PC-9 (cell line): ENCODE data around the gene CLIC1. TPM values are rescaled to one million over a fixed set of nuclear protein-coding genes. Genes with fewer than 3 reads are reported as not detected.

Experiments
- BruUV-seq: library from RNA; stranded (reverse); fragments of 400-500 nt; replicated peaks from 2 replicates; lab custom pipeline; 2021; lab: Mats Ljungman, UMichigan
- CTCF ChIA-PET: fragments of 300-600 bp; sonication (Branson Sonifier 250); formaldehyde crosslinking; loops from one replicate; lab custom pipeline; 2022; ENCODE audit warnings: antibody characterized with exemption; lab: Charles Lee
- POLR2A ChIA-PET: fragments of 300-600 bp; sonication (Branson Sonifier 250); formaldehyde crosslinking; loops from one replicate; lab custom pipeline; 2022; ENCODE audit warnings: antibody characterized with exemption; ENCODE audit not compliant: unreplicated experiment; lab: Charles Lee
- DNase-seq, 2 experiments: peaks; one replicate each; pipeline versions ENCODE4 v3.0.0 to v3.0.0-alpha.2; 2015 to 2022; ENCODE audit warnings: mixed read lengths in 1 of 2
- H2AFZ ChIP-seq: fragments of 200-600 bp; sonication (generic); 2 replicates; pipeline ENCODE4 v1.8.1; 2017; ENCODE audit warnings: antibody characterized with exemption
- H3F3A ChIP-seq: fragments of 200-600 bp; sonication (generic); 2 replicates; pipeline ENCODE4 v1.8.1; 2017; ENCODE audit warnings: antibody characterized with exemption, mild to moderate bottlenecking, low read depth; ENCODE audit not compliant: insufficient read depth
- H3K27ac ChIP-seq: fragments of 200-600 bp; sonication (generic); 2 replicates; pipeline ENCODE4 v1.6.1; 2016; ENCODE audit warnings: mixed run types
- H3K27me3 ChIP-seq: fragments of 200-600 bp; sonication (generic); 2 replicates; pipeline ENCODE4 v1.6.1; 2016; ENCODE audit warnings: low read depth, mixed run types; ENCODE audit not compliant: insufficient read depth
- H3K36me3 ChIP-seq: fragments of 200-600 bp; sonication (generic); 2 replicates; pipeline ENCODE4 v1.6.1; 2016; ENCODE audit warnings: low read depth, mixed run types
- H3K4me1 ChIP-seq: fragments of 200-600 bp; sonication (generic); replicated peaks from 2 replicates; pipeline ENCODE4 v1.6.1; 2016; ENCODE audit warnings: mixed run types; ENCODE audit not compliant: insufficient read depth
- H3K4me2 ChIP-seq: fragments of 200-600 bp; sonication (generic); 2 replicates; pipeline ENCODE4 v1.6.1; 2017; ENCODE audit warnings: mixed run types
- H3K4me3 ChIP-seq: fragments of 200-600 bp; sonication (generic); 2 replicates; pipeline ENCODE4 v1.6.1; 2016; ENCODE audit warnings: mixed run types
- H3K79me2 ChIP-seq: fragments of 200-600 bp; sonication (generic); 2 replicates; pipeline ENCODE4 v1.6.1; 2017; ENCODE audit warnings: low read depth, mixed run types
- H3K9me2 ChIP-seq: fragments of 200-600 bp; sonication (generic); 2 replicates; pipeline ENCODE4 v1.8.1; 2017; ENCODE audit warnings: mild to moderate bottlenecking; ENCODE audit not compliant: insufficient read depth
- H3K9me3 ChIP-seq: fragments of 200-600 bp; sonication (generic); 2 replicates; pipeline ENCODE4 v1.8.1; 2016; ENCODE audit warnings: low read depth; ENCODE audit not compliant: insufficient read depth
- H4K20me1 ChIP-seq: fragments of 200-600 bp; sonication (generic); 2 replicates; pipeline ENCODE4 v1.8.1; 2017; ENCODE audit not compliant: insufficient read depth
- EZH2 ChIP-seq: fragments of 200-600 bp; sonication (generic); IDR thresholded peaks from 2 replicates; pipeline ENCODE4 v1.8.0; 2017; ENCODE audit warnings: antibody characterized with exemption, low read depth
- intact Hi-C: fragments of 100-400 bp; cut with micrococcal nuclease; formaldehyde crosslinking; loops from one replicate; pipeline ENCODE4 v1.10.0; 2022; ENCODE audit not compliant: unreplicated experiment
- total RNA-seq: library from RNA; stranded (reverse); gene quantifications from 2 replicates; pipeline ENCODE4 v1.2.3, GENCODE V29; 2021
- TF ChIP-seq, protein P1 (sequence below): fragments of 200-600 bp; sonication (generic); conservative IDR thresholded peaks from 2 replicates; pipeline ENCODE4 v1.6.1; 2017; ENCODE audit warnings: mixed run types, antibody characterized with exemption, mild to moderate bottlenecking, moderate library complexity

CLIC1 gene
- total RNA-seq, 1 experiment from 2014 or later = 599 TPM

DNA sequence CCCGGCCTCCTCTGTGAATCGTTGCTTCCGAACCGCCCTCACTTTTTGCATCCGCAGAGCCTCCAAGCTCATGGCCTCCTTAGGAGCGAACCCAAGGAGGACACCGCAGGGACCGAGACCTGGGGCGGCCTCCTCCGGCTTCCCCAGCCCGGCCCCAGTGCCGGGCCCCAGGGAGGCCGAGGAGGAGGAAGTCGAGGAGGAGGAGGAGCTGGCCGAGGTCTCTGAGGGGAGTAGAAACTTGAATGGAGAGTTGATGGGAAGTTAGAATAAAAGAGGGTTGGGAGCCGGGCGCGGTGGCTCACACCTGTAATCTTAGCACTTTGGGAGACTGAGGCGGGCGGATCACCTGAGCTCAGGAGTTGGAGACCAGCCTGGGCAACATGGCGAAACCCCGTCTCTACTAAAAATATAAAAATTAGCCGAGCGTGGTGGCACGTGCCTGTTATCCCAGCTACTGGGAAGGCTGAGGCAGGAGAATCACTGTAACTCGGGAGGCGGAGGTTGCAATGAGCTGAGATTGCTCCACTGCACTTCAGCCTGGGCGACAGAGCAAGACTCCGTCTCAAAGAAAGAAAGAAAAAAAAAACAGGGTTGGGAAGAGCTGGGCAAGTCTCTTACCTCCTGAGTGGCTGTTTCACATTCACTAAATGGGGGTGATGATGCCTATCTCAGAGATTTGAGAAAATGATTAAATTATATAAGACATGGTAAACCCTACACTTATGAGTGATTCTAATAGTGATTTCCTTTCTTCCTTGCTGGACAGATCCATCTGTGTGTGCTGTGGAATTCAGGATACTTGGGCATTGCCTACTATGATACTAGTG lies 4.3 kb upstream of the CLIC1 start:
- ChIA-PET CTCF (interaction anchor here (0.5 to 1.0 kb wide), 4 partner anchors 29 to 116 kb away, joined by 3 to 7 read pairs (median 5); no protein-coding TSS in a partner anchor), POLR2A (interaction anchor here (0.6 to 0.8 kb wide), 4 partner anchors 122 to 472 kb away, joined by 4 to 6 read pairs (median 4); partner anchors contain the start of gene NEU1)
- Histone ChIP-seq H2AFZ (peak overlapping the region; percentile 89), H3K27me3 (no peaks in the 10 kb centered on the region), H3K79me2 (peaks cover 21% of the 10 kb centered on the region), H3K4me3 (peak overlapping the region; percentile 69), H3K9me3 (no peaks in the 10 kb centered on the region), H3K4me2 (peak overlapping the region; percentile 83), H3K27ac (peak overlapping the region; percentile 14; the same call in 1 of the 2 replicates), H3K36me3 (peaks cover 12% of the 10 kb centered on the region; the same call in 1 of the 2 replicates), H3F3A (peaks cover 28% of the 10 kb centered on the region), H4K20me1 (no peaks in the 10 kb centered on the region), H3K4me1 (peaks cover 33% of the 10 kb centered on the region), H3K9me2 (no peaks in the 10 kb centered on the region)
- TF ChIP-seq, protein P1, sequence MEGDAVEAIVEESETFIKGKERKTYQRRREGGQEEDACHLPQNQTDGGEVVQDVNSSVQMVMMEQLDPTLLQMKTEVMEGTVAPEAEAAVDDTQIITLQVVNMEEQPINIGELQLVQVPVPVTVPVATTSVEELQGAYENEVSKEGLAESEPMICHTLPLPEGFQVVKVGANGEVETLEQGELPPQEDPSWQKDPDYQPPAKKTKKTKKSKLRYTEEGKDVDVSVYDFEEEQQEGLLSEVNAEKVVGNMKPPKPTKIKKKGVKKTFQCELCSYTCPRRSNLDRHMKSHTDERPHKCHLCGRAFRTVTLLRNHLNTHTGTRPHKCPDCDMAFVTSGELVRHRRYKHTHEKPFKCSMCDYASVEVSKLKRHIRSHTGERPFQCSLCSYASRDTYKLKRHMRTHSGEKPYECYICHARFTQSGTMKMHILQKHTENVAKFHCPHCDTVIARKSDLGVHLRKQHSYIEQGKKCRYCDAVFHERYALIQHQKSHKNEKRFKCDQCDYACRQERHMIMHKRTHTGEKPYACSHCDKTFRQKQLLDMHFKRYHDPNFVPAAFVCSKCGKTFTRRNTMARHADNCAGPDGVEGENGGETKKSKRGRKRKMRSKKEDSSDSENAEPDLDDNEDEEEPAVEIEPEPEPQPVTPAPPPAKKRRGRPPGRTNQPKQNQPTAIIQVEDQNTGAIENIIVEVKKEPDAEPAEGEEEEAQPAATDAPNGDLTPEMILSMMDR = no peak
- no peak for TF ChIP-seq EZH2
- intact Hi-C loops = no loop called here
- BruUV-seq = TSS peak; percentile 20
- DNase-seq = peak in 1 of 2 experiments; percentile 29

DNA sequence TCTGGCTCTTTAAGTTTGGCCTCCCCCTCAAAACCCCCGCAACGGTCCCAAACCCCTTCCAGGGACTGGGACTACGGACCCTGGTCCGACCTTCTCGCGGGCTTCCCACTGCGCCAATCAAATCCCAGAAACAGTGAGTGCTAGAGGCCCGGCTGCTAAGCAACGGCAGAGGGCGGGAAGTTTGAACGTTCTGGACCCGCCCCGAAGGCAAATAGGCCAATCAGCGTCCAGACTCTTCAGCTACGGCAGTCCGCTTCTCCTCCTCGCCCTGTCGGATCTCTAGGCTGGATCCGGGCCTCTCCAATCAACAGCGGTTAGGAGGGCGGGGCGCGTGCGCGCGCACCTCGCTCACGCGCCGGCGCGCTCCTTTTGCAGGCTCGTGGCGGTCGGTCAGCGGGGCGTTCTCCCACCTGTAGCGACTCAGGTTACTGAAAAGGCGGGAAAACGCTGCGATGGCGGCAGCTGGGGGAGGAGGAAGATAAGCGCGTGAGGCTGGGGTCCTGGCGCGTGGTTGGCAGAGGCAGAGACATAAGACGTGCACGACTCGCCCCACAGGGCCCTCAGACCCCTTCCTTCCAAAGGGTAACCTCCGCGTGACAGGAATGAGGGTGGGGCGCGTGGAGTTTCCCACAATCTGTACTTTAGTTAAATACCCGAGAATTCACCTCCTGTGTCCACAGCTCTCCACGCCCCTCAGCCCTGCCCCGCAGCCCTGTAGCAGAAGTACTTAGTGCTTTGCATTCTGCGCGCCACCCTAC lies 3.5 kb upstream of the CLIC1 start, which contains the start of gene MSH5:
TSS of gene MSH5 (plus strand) at position 367 of the 758 bp plus-strand sequence. CDS start 462 bp downstream, outside the sequence.
- CTCF ChIA-PET = interaction anchor here (0.5 to 0.9 kb wide), 6 partner anchors 26 to 308 kb away, joined by 3 to 7 read pairs (median 4); partner anchors contain the start of gene VWA7
- Histone ChIP-seq H4K20me1 (no peaks in the 10 kb centered on the region), H3K9me2 (no peaks in the 10 kb centered on the region), H3K27me3 (no peaks in the 10 kb centered on the region), H3K79me2 (peaks cover 29% of the 10 kb centered on the region), H3K36me3 (peaks cover 12% of the 10 kb centered on the region; the same call in 1 of the 2 replicates), H3K4me3 (peak within 1 kb of the TSS; percentile 69), H3K4me2 (peak within 1 kb of the TSS; percentile 83), H3K9me3 (no peaks in the 10 kb centered on the region), H3K27ac (peak within 1 kb of the TSS; percentile 14), H3K4me1 (peaks cover 33% of the 10 kb centered on the region), H3F3A (peaks cover 30% of the 10 kb centered on the region), H2AFZ (peak within 1 kb of the TSS; percentile 89)
- peak; percentile 98 for DNase-seq
- POLR2A ChIA-PET = interaction anchor here (0.6 to 1.1 kb wide), 9 partner anchors 56 to 1114 kb away, joined by 3 to 21 read pairs (median 5); partner anchors contain the start of genes TAP1 and VARS1
- intact Hi-C loops = loop anchor here (1.0 to 10.0 kb wide), 5 partner anchors 37 to 243 kb away; partner anchors contain the start of genes ABHD16A, ATP6V1G2, DDX39B and HSPA1B
- BruUV-seq = no TSS peak
- TF ChIP-seq, protein P1 = no peak
- no peak for TF ChIP-seq EZH2
